Measurements from ENCODE around the gene PPP2R5C. TPM values are rescaled to one million over a fixed set of nuclear protein-coding genes. Genes with fewer than 3 reads are reported as not detected.

The PPP2R5C gene
- total and polyA plus RNA-seq, 2 experiments from 2014 or later: 60.4 to 84.9 TPM

- Histone ChIP-seq H3K27me3 (no peaks in the 10 kb centered on the region), H3K4me3 (no peak overlapping the region), H3K4me1 (ENCODE audit: low read depth) (no peaks in the 10 kb centered on the region), H3K9me3 (ENCODE audit: low read depth) (no peaks in the 10 kb centered on the region), H3K36me3 (no peaks in the 10 kb centered on the region), H3K27ac (no peak overlapping the region)
- no peak for TF ChIP-seq CTCF (IDR thresholded peaks at IDR 0.05; ENCODE audit: low read depth, low read length)
- DNase-seq (ENCODE audit: low read depth in 1 of 2, low spot score in 1 of 2): no peak
These were observed 77.7 kb downstream of the PPP2R5C start for GRCh38 chr14:101839236-101839635.

- TF ChIP-seq CTCF (IDR thresholded peaks at IDR 0.05; ENCODE audit: low read depth, low read length): no peak
- H3K27me3 ChIP-seq: no peaks in the 10 kb centered on the region
- H3K27ac ChIP-seq: no peak overlapping the region
- DNase-seq (ENCODE audit: low read depth in 1 of 2, low spot score in 1 of 2): no peak
- H3K4me3 ChIP-seq: no peak overlapping the region
- no peaks in the 10 kb centered on the region for H3K9me3 ChIP-seq (ENCODE audit: low read depth)
- no peaks in the 10 kb centered on the region for H3K4me1 ChIP-seq (ENCODE audit: low read depth)
- H3K36me3 ChIP-seq: no peaks in the 10 kb centered on the region
These were observed 78.2 kb downstream of the PPP2R5C start for GRCh38 chr14:101839661-101840060.

- DNase-seq (ENCODE audit: low read depth in 1 of 2, low spot score in 1 of 2): no peak
These were observed 79.3 kb downstream of the PPP2R5C start for GRCh38 chr14:101840649-101841369.

GRCh38 chr14:101843038-101843437, 81.5 kb downstream of the PPP2R5C start:
- Histone ChIP-seq H3K36me3 (no peaks in the 10 kb centered on the region), H3K9me3 (ENCODE audit: low read depth) (no peaks in the 10 kb centered on the region), H3K4me3 (no peak overlapping the region), H3K27ac (no peak overlapping the region), H3K4me1 (ENCODE audit: low read depth) (no peaks in the 10 kb centered on the region), H3K27me3 (no peaks in the 10 kb centered on the region)
- DNase-seq (ENCODE audit: low read depth in 1 of 2, low spot score in 1 of 2): no peak
- TF ChIP-seq CTCF (IDR thresholded peaks at IDR 0.05; ENCODE audit: low read depth, low read length): no peak

More at GRCh38 chr14:101840649-101841369, 79.3 kb downstream of the PPP2R5C start:
- H3K36me3 ChIP-seq: no peaks in the 10 kb centered on the region
- H3K9me3 ChIP-seq (ENCODE audit: low read depth): no peaks in the 10 kb centered on the region
- H3K4me1 ChIP-seq (ENCODE audit: low read depth): no peaks in the 10 kb centered on the region
- no peak overlapping the region for H3K4me3 ChIP-seq
- H3K27me3 ChIP-seq: no peaks in the 10 kb centered on the region
- no peak for TF ChIP-seq CTCF (IDR thresholded peaks at IDR 0.05; ENCODE audit: low read depth, low read length)
- no peak overlapping the region for H3K27ac ChIP-seq

- H3K4me3 ChIP-seq: no peak overlapping the region
- DNase-seq (ENCODE audit: low read depth in 1 of 2, low spot score in 1 of 2): no peak
These were observed 82.2 kb downstream of the PPP2R5C start for GRCh38 chr14:101843665-101844064.

More at GRCh38 chr14:101843665-101844064, 82.2 kb downstream of the PPP2R5C start:
- H3K9me3 ChIP-seq (ENCODE audit: low read depth): no peaks in the 10 kb centered on the region
- no peaks in the 10 kb centered on the region for H3K4me1 ChIP-seq (ENCODE audit: low read depth)
- no peak overlapping the region for H3K27ac ChIP-seq
- no peaks in the 10 kb centered on the region for H3K27me3 ChIP-seq
- H3K36me3 ChIP-seq: no peaks in the 10 kb centered on the region
- no peak for TF ChIP-seq CTCF (IDR thresholded peaks at IDR 0.05; ENCODE audit: low read depth, low read length)

All from cardiac muscle cell (in vitro differentiated cells and primary cell).